ENCODE results near the gene SH3TC1.

SH3TC1 gene

GRCh38 chr4:8280158-8280875 lies 81.2 kb downstream of the SH3TC1 start:
- no peak for DNase-seq

- DNase-seq = no peak
These were observed 81.9 kb downstream of the SH3TC1 start for GRCh38 chr4:8280876-8281440.

- no peak for DNase-seq
These were observed 82.5 kb downstream of the SH3TC1 start for GRCh38 chr4:8281519-8282133.

- no peak for DNase-seq
These were observed 83.1 kb downstream of the SH3TC1 start for GRCh38 chr4:8282134-8282641.

- DNase-seq = no peak
These were observed 83.7 kb downstream of the SH3TC1 start for GRCh38 chr4:8282742-8283141.

GRCh38 chr4:8283161-8283560 lies 84.1 kb downstream of the SH3TC1 start:
- no peak for DNase-seq

- DNase-seq = no peak
These were observed 84.6 kb downstream of the SH3TC1 start for GRCh38 chr4:8283631-8284121.

GRCh38 chr4:8284391-8284790 lies 85.3 kb downstream of the SH3TC1 start:
- DNase-seq = no peak

- no peak for DNase-seq
These were observed 86.3 kb downstream of the SH3TC1 start for GRCh38 chr4:8285143-8285975.

- DNase-seq = no peak
These were observed 87.1 kb downstream of the SH3TC1 start for GRCh38 chr4:8285976-8286718.

GRCh38 chr4:8286719-8287342 lies 87.7 kb downstream of the SH3TC1 start:
- DNase-seq = no peak

- DNase-seq = no peak
These were observed 88.5 kb downstream of the SH3TC1 start for GRCh38 chr4:8287343-8288280.

- no peak for DNase-seq
These were observed 90.2 kb downstream of the SH3TC1 start for GRCh38 chr4:8289151-8289750.

- DNase-seq = no peak
These were observed 91.0 kb downstream of the SH3TC1 start for GRCh38 chr4:8289956-8290700.

GRCh38 chr4:8290701-8290970 lies 91.5 kb downstream of the SH3TC1 start:
- DNase-seq = no peak
